Vagina (tissue), 2 donors: ENCODE measurements around the gene ZNF205. TPM values are rescaled to one million over a fixed set of nuclear protein-coding genes. Genes with fewer than 3 reads are reported as not detected.
"Not testable (repeated sequence)": the region's sequence is repeated elsewhere in the genome, so short reads cannot be mapped to it uniquely, and the experiment has no call there.

Source experiments
- DNase-seq, 2 donors: peaks; one replicate each; pipeline ENCODE4 v3.0.0-alpha.2; 2017; ENCODE audit errors: extremely low spot score in 2 of 2
- H3K27ac ChIP-seq: fragments of 200-600 bp; sonication (generic); one replicate; pipeline ENCODE4 v1.5.1; 2019
- H3K27me3 ChIP-seq: fragments of 200-600 bp; sonication (generic); one replicate; pipeline ENCODE4 v1.5.1; 2019
- H3K36me3 ChIP-seq, 2 donors: fragments of 200-600 bp; sonication (generic); one replicate each; pipeline ENCODE4 v1.5.1; 2017 to 2019
- H3K4me1 ChIP-seq: fragments of 200-600 bp; sonication (generic); one replicate; pipeline ENCODE4 v1.5.1; 2019
- H3K4me3 ChIP-seq, 2 donors: fragments of 200-600 bp; sonication (generic); 1 replicate in 1 of 2; 2 replicates in 1 of 2; pipeline ENCODE4 v1.5.1; 2016 to 2019
- H3K9me3 ChIP-seq: fragments of 200-600 bp; sonication (generic); one replicate; pipeline ENCODE4 v1.5.1; 2019
- CTCF ChIP-seq, 3 experiments: fragments of 450-650 bp in 2 of 3; fragments of 200-600 bp in 1 of 3; sonication (generic) in 1 of 3; IDR thresholded peaks; one replicate each; pipeline ENCODE4 v1.5.1; 2017 to 2019; ENCODE audit warnings: antibody characterized with exemption in 3 of 3, mild to moderate bottlenecking in 2 of 3, moderate library complexity in 2 of 3
- POLR2A ChIP-seq, 2 donors: fragments of 450-650 bp; IDR thresholded peaks; one replicate each; pipeline ENCODE4 v1.6.1; 2017; ENCODE audit warnings: antibody characterized with exemption in 2 of 2, mild to moderate bottlenecking in 2 of 2, moderate library complexity in 2 of 2
- POLR2AphosphoS5 ChIP-seq, 2 donors: sonication (generic); formaldehyde crosslinking; IDR thresholded peaks; one replicate each; pipeline ENCODE4 v1.9.0; 2017; ENCODE audit warnings: antibody characterized with exemption in 2 of 2, mild to moderate bottlenecking in 2 of 2, low read depth in 1 of 2; ENCODE audit not compliant: insufficient read depth in 1 of 2
- intact Hi-C: fragments of 100-400 bp; cut with DNase I; formaldehyde crosslinking; loops from one replicate; pipeline ENCODE4 v1.15.1; 2023
- small RNA-seq: library from RNA; depleted of rRNA; stranded (forward); fragments of <200 nt; gene quantifications from one replicate; pipeline ENCODE3, GENCODE V24; 2016
- total RNA-seq: library from RNA; depleted of rRNA; stranded (reverse); fragments of >200 nt; gene quantifications from one replicate; pipeline ENCODE4 v1.2.3, GENCODE V29; 2016

ZNF205 gene
- total RNA-seq, 1 donor from 2014 or later = 14.2 TPM

- no peak for TF ChIP-seq POLR2AphosphoS5 (IDR thresholded peaks at IDR 0.05; ENCODE audit: insufficient read depth in 1 of 2, low read depth in 1 of 2)
- TF ChIP-seq POLR2A (IDR thresholded peaks at IDR 0.05) = no peak
- no peak for TF ChIP-seq CTCF (IDR thresholded peaks at IDR 0.05)
- H3K9me3 ChIP-seq = no peaks in the 10 kb centered on the region
- H3K27me3 ChIP-seq = no peaks in the 10 kb centered on the region
- H3K4me3 ChIP-seq = no peak overlapping the region
- no peak overlapping the region for H3K27ac ChIP-seq
- DNase-seq = no peak
- H3K4me1 ChIP-seq = peaks cover 21% of the 10 kb centered on the region
- no peaks in the 10 kb centered on the region for H3K36me3 ChIP-seq
- intact Hi-C loops = no loop called here
Measured at GRCh38 chr16:3166505-3166886, 54.1 kb downstream of the ZNF205 start.

GRCh38 chr16:3168729-3169128 lies 56.3 kb downstream of the ZNF205 start:
- H3K27me3 ChIP-seq, H3K4me3 ChIP-seq, DNase-seq, H3K36me3 ChIP-seq, intact Hi-C loops, H3K9me3 ChIP-seq, H3K27ac ChIP-seq: not testable (repeated sequence)
- H3K4me1 ChIP-seq = peaks cover 29% of the 10 kb centered on the region
- peak in 1 of 2 donors; percentile 28 for TF ChIP-seq POLR2AphosphoS5 (IDR thresholded peaks at IDR 0.05; ENCODE audit: insufficient read depth in 1 of 2, low read depth in 1 of 2)

Small RNAs within 50 kb of the gene (small RNA-seq; reads per million reads assigned to genes)
- gene RNU1-22P = not detected

Other genes with a start within 250 kb of the ZNF205 start
- gene FLYWCH2, start 229.4 kb upstream of the ZNF205 start, total RNA-seq = 65.1 TPM
- gene FLYWCH1, start 200.7 kb upstream of the ZNF205 start, total RNA-seq = 32.9 TPM
- gene KREMEN2, start 148.3 kb upstream of the ZNF205 start, total RNA-seq = not detected
- 2.7 TPM for gene PAQR4, start 143.2 kb upstream of the ZNF205 start, total RNA-seq
- gene PKMYT1, start 132.1 kb upstream of the ZNF205 start, total RNA-seq = 6.9 TPM
- gene CLDN9, start 99.7 kb upstream of the ZNF205 start, total RNA-seq = not detected
- gene CLDN6, start 94.4 kb upstream of the ZNF205 start, total RNA-seq = not detected
- 12.3 TPM for gene TNFRSF12A, start 92.2 kb upstream of the ZNF205 start, total RNA-seq
- gene HCFC1R1, start 88.6 kb upstream of the ZNF205 start, total RNA-seq = 39.0 TPM
- 22.6 TPM for gene THOC6, start 88.6 kb upstream of the ZNF205 start, total RNA-seq
- 52.5 TPM for gene BICDL2, start 75.6 kb upstream of the ZNF205 start, total RNA-seq
- 0.25 TPM for gene MMP25, start 66.0 kb upstream of the ZNF205 start, total RNA-seq
- gene IL32, start 46.9 kb upstream of the ZNF205 start, total RNA-seq = 13.0 TPM
- not detected for gene ZSCAN10, start 13.3 kb upstream of the ZNF205 start, total RNA-seq
- 7.6 TPM for gene ZNF213, start 22.4 kb downstream of the ZNF205 start, total RNA-seq
- not detected for gene OR1F1, start 75.6 kb downstream of the ZNF205 start, total RNA-seq
- 5.2 TPM for gene ZNF200, start 122.6 kb downstream of the ZNF205 start, total RNA-seq
- gene MEFV, start 144.0 kb downstream of the ZNF205 start, total RNA-seq = 1.5 TPM
- 29.7 TPM for gene ZNF263, start 170.9 kb downstream of the ZNF205 start, total RNA-seq
- 2.2 TPM for gene TIGD7, start 192.8 kb downstream of the ZNF205 start, total RNA-seq
- gene ZNF75A, start 192.9 kb downstream of the ZNF205 start, total RNA-seq = 24.6 TPM
- gene OR2C1, start 243.3 kb downstream of the ZNF205 start, total RNA-seq = 0.74 TPM